Esophagus muscularis mucosa (tissue), 4 donors: ENCODE measurements around the gene GRM5. TPM values are rescaled to one million over a fixed set of nuclear protein-coding genes. Genes with fewer than 3 reads are reported as not detected.
"Not testable (repeated sequence)": the region's sequence is repeated elsewhere in the genome, so short reads cannot be mapped to it uniquely, and the experiment has no call there.

ENCODE experiments used
- DNase-seq: peaks from one replicate; pipeline ENCODE4 v3.0.0-alpha.2; 2017; ENCODE audit errors: extremely low spot score
- H3K27ac ChIP-seq, 4 donors: fragments of 200-600 bp; sonication (generic); replicated peaks in 1 of 4; 1 replicate in 3 of 4; 2 replicates in 1 of 4; pipeline ENCODE4 v1.5.1; 2016 to 2019; ENCODE audit warnings: mild to moderate bottlenecking in 1 of 4
- H3K27me3 ChIP-seq, 4 donors: fragments of 200-600 bp; sonication (generic); one replicate each; pipeline versions ENCODE4 v1.5.1 to v1.6.0; 2016 to 2019
- H3K36me3 ChIP-seq, 4 donors: fragments of 200-600 bp; sonication (generic); one replicate each; pipeline ENCODE4 v1.5.1; 2016 to 2019
- H3K4me1 ChIP-seq, 4 donors: fragments of 200-600 bp; sonication (generic); one replicate each; pipeline ENCODE4 v1.5.1; 2016 to 2019
- H3K4me3 ChIP-seq, 4 donors: fragments of 200-600 bp; sonication (generic); 1 replicate in 2 of 4; 2 replicates in 2 of 4; pipeline ENCODE4 v1.5.1; 2016 to 2019; ENCODE audit warnings: mild to moderate bottlenecking in 4 of 4, moderate library complexity in 1 of 4
- H3K9me3 ChIP-seq, 4 donors: fragments of 200-600 bp; sonication (generic); 1 replicate in 3 of 4; 2 replicates in 1 of 4; pipeline ENCODE4 v1.5.1; 2016 to 2019
- CTCF ChIP-seq, 3 experiments: fragments of 200-600 bp in 2 of 3; fragments of 450-650 bp in 1 of 3; sonication (generic) in 2 of 3; IDR thresholded peaks; one replicate each; pipeline ENCODE4 v1.5.1; 2017 to 2019; ENCODE audit warnings: antibody characterized with exemption in 3 of 3, mild to moderate bottlenecking in 2 of 3, moderate library complexity in 1 of 3
- EP300 ChIP-seq: sonication (generic); formaldehyde crosslinking; IDR thresholded peaks from one replicate; pipeline ENCODE4 v1.6.1; 2017; ENCODE audit warnings: antibody characterized with exemption
- POLR2A ChIP-seq: fragments of 450-650 bp; IDR thresholded peaks from one replicate; pipeline ENCODE4 v1.6.1; 2017; ENCODE audit warnings: antibody characterized with exemption, moderate library complexity, mild to moderate bottlenecking, low read depth
- POLR2AphosphoS5 ChIP-seq, 2 donors: sonication (generic); formaldehyde crosslinking; IDR thresholded peaks; one replicate each; pipeline ENCODE4 v1.6.1; 2017; ENCODE audit warnings: antibody characterized with exemption in 2 of 2
- WGBS: methylation state at CpG from one replicate; pipeline ENCODE4 v1.1.5; 2018; 5-methylcytosine and 5-hydroxymethylcytosine counted together
- intact Hi-C: fragments of 100-400 bp; cut with DNase I; formaldehyde crosslinking; loops from one replicate; pipeline ENCODE4 v1.15.1; 2023
- total RNA-seq, 4 donors: library from RNA; depleted of rRNA; stranded (reverse); fragments of >200 nt; gene quantifications; one replicate each; pipeline versions ENCODE4 v1.1.0 to v1.2.1, GENCODE V29; 2016

The GRM5 gene
- total RNA-seq: not detected

GRCh38 chr11:89065651-89066201 is at the start of gene GRM5:
Gene GRM5 (minus strand): TSS chr11:89065982. CDS start chr11:89047872, 18,110 bp downstream.
- H3K9me3 ChIP-seq, H3K27ac ChIP-seq, H3K36me3 ChIP-seq, H3K4me3 ChIP-seq, H3K4me1 ChIP-seq, intact Hi-C loops, DNase-seq: not testable (repeated sequence)
- peaks cover 0 to 37% (median 3%) of the 10 kb centered on the region in 4 donors for H3K27me3 ChIP-seq
- 4% methylated on average over 9 of the region's 47 CpGs for WGBS

GRCh38 chr11:89097956-89098355 is 32.2 kb upstream of the GRM5 start:
- intact Hi-C loops, DNase-seq, H3K27ac ChIP-seq, H3K4me3 ChIP-seq, H3K27me3 ChIP-seq, H3K36me3 ChIP-seq, H3K4me1 ChIP-seq, H3K9me3 ChIP-seq: not testable (repeated sequence)
- WGBS: 79% methylated on average over 1 of the region's 1 CpG
- peak; percentile 26 to 58 (median 44) for TF ChIP-seq CTCF (IDR thresholded peaks at IDR 0.05)

- H3K4me3 ChIP-seq, DNase-seq, H3K9me3 ChIP-seq, H3K27me3 ChIP-seq, intact Hi-C loops, H3K27ac ChIP-seq, H3K36me3 ChIP-seq, H3K4me1 ChIP-seq: not testable (repeated sequence)
- 48% methylated on average over 2 of the region's 2 CpGs for WGBS
Measured at GRCh38 chr11:89093806-89094205, 28.0 kb upstream of the GRM5 start.

- 76% methylated on average over 3 of the region's 3 CpGs for WGBS
- H3K36me3 ChIP-seq, H3K9me3 ChIP-seq, H3K4me3 ChIP-seq, intact Hi-C loops, DNase-seq, H3K27ac ChIP-seq, H3K27me3 ChIP-seq, H3K4me1 ChIP-seq: not testable (repeated sequence)
Measured at GRCh38 chr11:89084951-89085350, 19.2 kb upstream of the GRM5 start.

- H3K4me1 ChIP-seq, intact Hi-C loops, H3K27me3 ChIP-seq, H3K27ac ChIP-seq, H3K4me3 ChIP-seq, H3K9me3 ChIP-seq, DNase-seq, H3K36me3 ChIP-seq: not testable (repeated sequence)
- 65% methylated on average over 1 of the region's 1 CpG for WGBS
Measured at GRCh38 chr11:89070911-89071310, 5.1 kb upstream of the GRM5 start.

GRCh38 chr11:89067264-89067663 is 1.5 kb upstream of the GRM5 start:
- no peak overlapping the region for H3K4me3 ChIP-seq
- TF ChIP-seq EP300 (no peak), POLR2AphosphoS5 (IDR thresholded peaks at IDR 0.05) (no peak), POLR2A (no peak), CTCF (IDR thresholded peaks at IDR 0.05) (no peak)
- H3K27me3 ChIP-seq: peaks cover 0 to 35% (median 3%) of the 10 kb centered on the region in 4 donors
- no peaks in the 10 kb centered on the region for H3K36me3 ChIP-seq
- no peaks in the 10 kb centered on the region for H3K9me3 ChIP-seq
- DNase-seq: no peak
- peaks cover 0 to 6% (median 6%) of the 10 kb centered on the region in 4 donors for H3K4me1 ChIP-seq
- intact Hi-C loops: no loop called here
- H3K27ac ChIP-seq: no peak overlapping the region

GRCh38 chr11:89065066-89065465 is 716 bp downstream of the GRM5 start:
- Histone ChIP-seq H3K27me3 (peaks cover 0 to 37% (median 3%) of the 10 kb centered on the region in 4 donors), H3K27ac (no peak overlapping the region), H3K4me1 (peaks cover 0 to 6% (median 6%) of the 10 kb centered on the region in 4 donors), H3K4me3 (no peak overlapping the region), H3K9me3 (no peaks in the 10 kb centered on the region), H3K36me3 (no peaks in the 10 kb centered on the region)
- WGBS: 27% methylated on average over 6 of the region's 6 CpGs
- no peak for TF ChIP-seq EP300
- TF ChIP-seq POLR2AphosphoS5 (IDR thresholded peaks at IDR 0.05): no peak
- TF ChIP-seq CTCF (IDR thresholded peaks at IDR 0.05): no peak
- TF ChIP-seq POLR2A: no peak
- intact Hi-C loops: no loop called here
- DNase-seq: no peak

GRCh38 chr11:89063481-89063951 is 2.3 kb downstream of the GRM5 start:
- H3K4me1 ChIP-seq, H3K9me3 ChIP-seq, H3K36me3 ChIP-seq, H3K27ac ChIP-seq, intact Hi-C loops, H3K4me3 ChIP-seq, DNase-seq: not testable (repeated sequence)
- peaks cover 0 to 37% (median 3%) of the 10 kb centered on the region in 4 donors for H3K27me3 ChIP-seq
- 9% methylated on average over 9 of the region's 17 CpGs for WGBS

GRCh38 chr11:89062771-89063298 is 2.9 kb downstream of the GRM5 start:
- H3K27ac ChIP-seq, H3K9me3 ChIP-seq, intact Hi-C loops, H3K36me3 ChIP-seq, DNase-seq, H3K4me3 ChIP-seq, H3K4me1 ChIP-seq: not testable (repeated sequence)
- H3K27me3 ChIP-seq: peaks cover 0 to 37% (median 3%) of the 10 kb centered on the region in 4 donors
- WGBS: 4% methylated on average over 21 of the region's 25 CpGs
